ENCODE measurements around the gene PSMG2. TPM values are rescaled to one million over a fixed set of nuclear protein-coding genes. Genes with fewer than 3 reads are reported as not detected.

PSMG2 gene
- total RNA-seq, 4 donors from 2014 or later: 41.6 to 89.9 (median 71.2) TPM

- WGBS, 2 donors: 76 to 81% methylated on average over 3 to 4 of the region's 4 CpGs
- intact Hi-C loops (cut with DNase I): no loop called here
- H3K9me3 ChIP-seq: no peaks in the 10 kb centered on the region
- no peaks in the 10 kb centered on the region for H3K27me3 ChIP-seq
- H3K4me3 ChIP-seq: no peak overlapping the region
- H3K4me1 ChIP-seq: peaks cover 0 to 5% (median 0%) of the 10 kb centered on the region in 3 donors
- TF ChIP-seq POLR2A (IDR thresholded peaks at IDR 0.05): no peak
- no peak for TF ChIP-seq CTCF (IDR thresholded peaks at IDR 0.05)
- no peak overlapping the region for H3K27ac ChIP-seq
- DNase-seq: no peak
- H3K36me3 ChIP-seq: no peaks in the 10 kb centered on the region
Observed at GRCh38 chr18:12769644-12770440, 67.0 kb downstream of the PSMG2 start.

GRCh38 chr18:12770469-12771219 lies 67.8 kb downstream of the PSMG2 start:
- no peaks in the 10 kb centered on the region for H3K36me3 ChIP-seq
- intact Hi-C loops (cut with DNase I): no loop called here

GRCh38 chr18:12772111-12772510 lies 69.3 kb downstream of the PSMG2 start:
- no peak for DNase-seq
- intact Hi-C loops (cut with DNase I): no loop called here
- WGBS, 2 donors: 68 to 96% methylated on average over 4 to 6 of the region's 6 CpGs
- H3K4me1 ChIP-seq: no peaks in the 10 kb centered on the region
- no peaks in the 10 kb centered on the region for H3K27me3 ChIP-seq
- no peak overlapping the region for H3K4me3 ChIP-seq
- no peaks in the 10 kb centered on the region for H3K9me3 ChIP-seq
- TF ChIP-seq POLR2A (IDR thresholded peaks at IDR 0.05) (no peak), CTCF (IDR thresholded peaks at IDR 0.05) (no peak)
- no peak overlapping the region for H3K27ac ChIP-seq
- no peaks in the 10 kb centered on the region for H3K36me3 ChIP-seq

More at GRCh38 chr18:12770469-12771219, 67.8 kb downstream of the PSMG2 start:
- no peak for DNase-seq
- Histone ChIP-seq H3K27ac (no peak overlapping the region), H3K27me3 (no peaks in the 10 kb centered on the region), H3K4me1 (no peaks in the 10 kb centered on the region), H3K4me3 (no peak overlapping the region), H3K9me3 (no peaks in the 10 kb centered on the region)
- 69 to 82% methylated on average over 13 to 15 of the region's 15 CpGs for WGBS, 2 donors
- TF ChIP-seq CTCF (IDR thresholded peaks at IDR 0.05) (no peak), POLR2A (IDR thresholded peaks at IDR 0.05) (no peak)

GRCh38 chr18:12773369-12773768 lies 70.5 kb downstream of the PSMG2 start:
- H3K4me1 ChIP-seq: no peaks in the 10 kb centered on the region
- WGBS, 2 donors: 77 to 86% methylated on average over 5 of the region's 5 CpGs
- no peaks in the 10 kb centered on the region for H3K27me3 ChIP-seq
- DNase-seq: no peak
- H3K9me3 ChIP-seq: no peaks in the 10 kb centered on the region
- no peak overlapping the region for H3K4me3 ChIP-seq
- intact Hi-C loops (cut with DNase I): no loop called here
- no peaks in the 10 kb centered on the region for H3K36me3 ChIP-seq
- no peak for TF ChIP-seq POLR2A (IDR thresholded peaks at IDR 0.05)
- no peak for TF ChIP-seq CTCF (IDR thresholded peaks at IDR 0.05)
- H3K27ac ChIP-seq: no peak overlapping the region

- Histone ChIP-seq H3K36me3 (no peaks in the 10 kb centered on the region), H3K4me3 (no peak overlapping the region), H3K27ac (no peak overlapping the region), H3K27me3 (no peaks in the 10 kb centered on the region), H3K4me1 (no peaks in the 10 kb centered on the region), H3K9me3 (no peaks in the 10 kb centered on the region)
- no peak for DNase-seq
- WGBS, 2 donors: 83 to 89% methylated on average over 9 of the region's 9 CpGs
- intact Hi-C loops (cut with DNase I): no loop called here
- TF ChIP-seq POLR2A (IDR thresholded peaks at IDR 0.05) (no peak), CTCF (IDR thresholded peaks at IDR 0.05) (no peak)
Observed at GRCh38 chr18:12774982-12775381, 72.1 kb downstream of the PSMG2 start.

Data from esophagus squamous epithelium (tissue), 5 donors.